Stimulated activated CD4-positive, alpha-beta T cell treated with anti-CD3 and anti-CD28 coated beads, Interleukin-4, amount 100 ng/mL, for 1 hour (primary cell): ENCODE data around the gene ZNF681.
"Not testable (repeated sequence)": the region's sequence is repeated elsewhere in the genome, so short reads cannot be mapped to it uniquely, and the experiment has no call there.

ENCODE experiments used
- DNase-seq: peaks from one replicate; pipeline ENCODE4 v3.0.0-alpha.2; 2020

The ZNF681 gene

GRCh38 chr19:23772675-23773063 is 14.0 kb upstream of the ZNF681 start:
- DNase-seq = no peak

DNA sequence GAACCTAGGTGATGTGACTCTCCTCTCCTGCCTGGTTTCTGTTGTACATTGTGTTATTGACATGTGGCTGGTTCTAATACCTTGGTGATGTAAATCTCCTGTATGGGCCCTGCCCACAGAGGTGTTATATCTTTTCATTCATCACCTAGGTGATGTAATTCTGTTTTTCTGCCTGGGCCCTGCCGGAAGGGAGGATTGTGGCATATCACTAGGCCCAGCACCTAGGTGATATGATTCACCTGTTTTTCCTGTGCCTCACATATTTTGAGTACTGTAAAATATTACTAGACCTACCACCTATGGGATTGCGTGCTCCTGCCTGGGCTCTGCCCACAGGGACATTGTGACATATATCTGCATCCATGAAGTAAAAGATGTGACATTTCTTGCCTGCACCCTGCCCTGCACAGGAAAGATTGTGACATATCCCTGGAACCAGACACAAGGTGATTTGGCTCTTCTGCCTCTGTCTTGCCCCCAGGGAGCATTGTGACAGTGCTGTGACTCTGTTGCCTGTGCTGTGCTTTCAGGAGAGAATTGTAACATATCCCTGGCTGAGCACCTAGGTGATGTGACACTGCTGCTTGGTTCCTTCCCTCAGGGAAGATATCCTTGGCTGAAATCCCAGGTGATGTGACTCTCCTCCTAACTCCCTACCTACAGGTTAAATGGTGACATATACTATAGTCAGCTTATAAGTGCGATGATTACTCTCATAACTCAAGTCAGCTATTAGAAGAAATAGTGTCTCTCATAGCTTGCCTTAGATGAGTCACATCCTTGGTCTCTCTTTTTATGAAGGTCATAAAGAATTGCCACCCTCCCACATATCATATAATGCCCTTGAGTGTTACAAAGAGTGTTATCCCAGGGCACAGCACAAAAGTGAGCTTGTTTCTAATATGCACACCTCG is 13.3 kb upstream of the ZNF681 start:
- DNase-seq = no peak

- DNase-seq = no peak
These were observed 12.6 kb upstream of the ZNF681 start for GRCh38 chr19:23771316-23771715.

DNA sequence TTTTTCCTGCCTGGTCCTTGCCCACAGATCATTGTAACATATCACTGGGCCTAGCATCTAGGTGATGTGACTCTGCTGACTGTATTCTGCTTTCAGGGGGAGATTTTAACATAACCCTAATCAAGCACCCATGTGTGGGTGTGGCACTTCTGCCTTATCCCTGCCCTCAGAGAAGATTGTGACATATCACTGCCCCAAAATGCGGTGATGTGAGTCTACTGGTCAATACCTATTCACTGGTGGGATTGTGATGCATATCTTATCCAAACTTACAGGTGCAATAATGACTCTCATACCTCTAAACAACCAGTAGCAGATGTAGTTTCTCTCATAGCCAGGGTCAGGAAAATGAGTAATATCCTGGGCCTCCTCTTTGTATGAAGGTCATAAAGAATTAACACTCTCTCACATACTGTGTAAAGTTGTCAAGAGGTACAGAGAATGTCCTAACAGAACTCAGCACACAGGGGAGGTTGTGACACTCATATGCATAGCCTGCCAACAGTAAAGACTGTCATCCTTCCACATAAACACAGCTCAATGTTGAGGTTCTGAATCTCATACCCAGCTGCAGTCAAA is 12.1 kb upstream of the ZNF681 start:
- DNase-seq = no peak

DNA sequence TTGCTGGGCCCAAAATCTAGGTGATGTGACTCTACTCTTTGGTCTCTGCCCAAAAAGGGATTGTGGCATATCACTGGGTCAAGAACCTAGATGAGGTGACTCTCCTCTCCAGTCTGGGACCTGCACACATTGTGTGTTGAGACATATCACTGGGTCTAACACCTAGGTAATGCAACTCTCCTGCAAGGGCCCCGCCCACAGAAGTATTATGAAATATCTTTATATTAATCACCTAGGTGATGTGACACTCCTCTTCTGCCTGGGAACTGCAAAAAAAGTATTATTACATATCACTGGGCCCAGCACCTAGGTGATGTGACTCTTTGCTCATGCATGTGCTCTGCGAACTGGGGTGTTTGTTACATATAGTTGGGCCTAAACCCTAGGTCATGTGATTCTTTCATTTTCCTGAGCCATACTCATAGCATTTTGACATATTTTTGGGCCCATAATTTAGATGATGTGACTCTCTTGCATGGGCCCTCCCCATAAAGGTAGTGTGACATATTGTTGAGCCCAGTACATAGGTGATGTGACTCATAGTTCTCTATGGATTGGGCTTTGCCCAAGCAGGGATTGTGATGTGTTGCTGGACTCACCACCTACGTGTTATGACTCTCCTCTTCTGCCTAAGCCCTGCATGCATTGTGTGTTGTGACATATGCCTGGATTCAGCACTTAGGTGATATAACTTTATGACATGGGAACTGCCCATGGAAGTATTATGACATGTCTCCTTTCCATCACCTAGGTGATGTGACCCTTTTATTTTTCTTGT is 11.2 kb upstream of the ZNF681 start:
- DNase-seq = no peak

GRCh38 chr19:23766951-23767350 is 8.3 kb upstream of the ZNF681 start:
- no peak for DNase-seq

DNA sequence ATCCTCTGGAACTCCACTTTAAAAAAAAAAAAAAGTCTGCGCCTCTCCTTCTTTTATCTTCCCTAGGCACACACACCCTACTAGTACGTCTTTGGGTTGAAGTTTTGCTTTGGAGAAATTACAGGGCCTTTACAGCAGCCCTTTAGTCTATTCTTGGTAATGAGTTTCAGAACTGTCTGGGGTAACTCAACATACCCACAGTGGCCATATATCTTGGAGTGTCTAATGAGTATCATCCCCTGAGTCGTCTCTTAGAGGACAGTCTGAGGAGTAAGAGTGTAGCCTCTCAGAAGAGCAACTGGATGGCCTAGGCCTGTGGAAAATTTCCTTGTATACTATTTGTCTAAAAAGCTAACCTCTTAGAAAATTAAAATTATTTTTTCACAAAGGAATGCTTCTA is 6.1 kb upstream of the ZNF681 start:
- DNase-seq = no peak

GRCh38 chr19:23762884-23763711 is 4.4 kb upstream of the ZNF681 start:
- DNase-seq = peak; percentile 84

GRCh38 chr19:23762548-23762883 is 3.8 kb upstream of the ZNF681 start:
- DNase-seq = no peak

DNA sequence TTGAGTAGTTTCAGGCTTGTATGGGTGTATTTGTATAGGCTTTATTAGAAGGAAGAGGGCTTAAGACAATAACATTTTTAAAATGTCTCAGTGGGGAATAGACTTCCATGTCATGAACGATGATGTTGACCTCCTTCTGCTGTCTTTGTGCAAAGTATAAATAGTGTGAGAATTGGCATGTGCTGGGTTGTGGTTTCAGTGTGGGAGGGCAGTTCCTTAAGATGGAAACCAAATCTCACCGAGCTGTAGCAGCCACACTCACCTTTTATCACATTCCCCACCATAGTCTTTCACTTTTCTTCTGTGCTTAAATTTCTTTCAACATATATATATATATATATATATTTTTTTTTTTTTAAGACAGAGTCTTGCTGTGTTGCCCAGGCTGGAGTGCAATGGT is 1.6 kb upstream of the ZNF681 start:
- DNase-seq = not testable (repeated sequence)

GRCh38 chr19:23743633-23744232 is 15.0 kb downstream of the ZNF681 start:
- DNase-seq = not testable (repeated sequence)

DNA sequence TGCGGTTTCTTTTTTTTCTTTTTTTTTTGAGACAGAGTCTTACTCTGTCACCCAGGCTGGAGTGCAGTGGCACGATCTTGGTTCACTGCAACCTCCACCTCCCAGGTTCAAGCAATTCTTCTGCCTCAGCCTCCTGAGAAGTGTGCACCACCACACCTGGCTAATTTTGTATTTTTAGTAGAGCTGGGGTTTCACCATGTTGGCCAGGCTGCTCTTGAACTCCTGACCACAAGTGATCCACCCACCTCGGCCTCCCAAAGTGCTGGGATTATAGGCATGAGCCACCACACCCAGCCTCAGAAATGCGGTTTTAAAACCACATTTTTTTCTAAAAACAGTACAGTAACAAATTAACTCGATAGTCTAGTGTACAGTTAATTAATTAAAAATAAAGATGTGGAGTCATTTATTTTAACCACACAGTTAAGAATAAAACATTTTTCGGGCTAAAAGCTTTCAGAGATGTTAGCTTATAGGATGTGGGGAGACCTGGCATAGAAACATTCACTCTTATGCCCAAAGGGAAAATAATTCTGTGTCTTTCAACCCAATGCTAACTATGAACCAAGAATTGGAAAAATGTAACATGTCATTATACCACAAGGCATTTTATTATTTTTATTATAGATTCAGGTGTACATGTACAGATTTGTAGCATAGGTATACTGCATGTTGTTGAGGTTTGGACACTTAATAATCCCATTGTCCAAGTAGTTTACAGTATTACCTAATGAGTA is 27.8 kb downstream of the ZNF681 start:
- DNase-seq = not testable (repeated sequence)

DNA sequence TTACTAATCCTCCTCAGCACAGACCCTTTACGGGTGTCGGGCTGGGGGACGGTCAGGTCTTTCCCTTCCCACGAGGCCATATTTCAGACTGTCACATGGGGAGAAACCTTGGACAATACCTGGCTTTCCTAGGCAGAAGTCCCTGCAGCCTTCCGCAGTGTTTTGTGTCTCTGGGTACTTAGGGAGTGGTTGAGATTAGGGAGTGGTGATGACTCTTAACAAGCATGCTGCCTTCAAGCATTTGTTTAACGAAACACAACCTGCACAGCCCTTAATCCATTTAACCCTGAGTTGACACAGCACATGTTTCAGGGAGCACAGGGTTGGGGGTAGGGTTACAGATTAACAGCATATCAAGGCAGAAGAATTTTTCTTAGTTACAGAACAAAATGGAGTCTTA is 34.5 kb downstream of the ZNF681 start:
- DNase-seq = not testable (repeated sequence)

DNA sequence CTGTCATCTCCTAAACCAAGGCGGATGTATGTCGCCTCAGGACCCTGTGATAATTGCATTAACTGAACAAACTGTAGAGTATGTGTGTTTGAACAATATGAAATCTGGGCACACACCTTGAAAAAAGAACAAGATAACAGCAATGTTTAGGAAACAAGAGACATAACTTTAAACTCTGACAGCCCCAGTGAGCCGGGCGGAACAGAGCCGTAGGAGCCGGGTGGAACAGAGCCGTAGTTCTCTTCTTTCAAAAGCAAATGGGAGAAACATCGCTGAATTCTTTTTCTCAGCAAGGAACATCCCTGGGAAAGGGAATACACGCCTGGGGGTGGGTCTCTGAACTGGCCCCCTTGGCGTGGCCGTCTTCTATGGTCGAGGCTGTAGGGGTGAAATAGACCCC is 39.9 kb downstream of the ZNF681 start:
- DNase-seq = no peak

DNA sequence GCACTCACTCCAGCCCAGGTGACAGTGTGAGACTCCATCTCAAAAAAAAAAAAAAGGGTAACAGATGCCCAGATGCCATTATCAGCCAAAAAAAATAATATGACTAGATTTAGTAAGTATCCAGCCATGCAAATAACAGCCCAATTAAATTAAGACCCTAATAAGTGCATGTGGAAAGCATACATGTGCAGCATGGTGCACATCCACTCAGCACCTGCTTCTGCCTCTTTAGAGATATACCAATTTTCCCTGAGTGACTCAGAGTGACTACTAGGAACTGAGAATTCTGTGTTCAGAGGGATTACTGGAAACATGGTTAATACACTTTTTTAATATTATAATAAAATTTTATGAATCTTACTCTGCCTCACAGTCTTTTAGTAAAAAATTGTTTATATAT is 41.9 kb downstream of the ZNF681 start:
- DNase-seq = no peak

DNA sequence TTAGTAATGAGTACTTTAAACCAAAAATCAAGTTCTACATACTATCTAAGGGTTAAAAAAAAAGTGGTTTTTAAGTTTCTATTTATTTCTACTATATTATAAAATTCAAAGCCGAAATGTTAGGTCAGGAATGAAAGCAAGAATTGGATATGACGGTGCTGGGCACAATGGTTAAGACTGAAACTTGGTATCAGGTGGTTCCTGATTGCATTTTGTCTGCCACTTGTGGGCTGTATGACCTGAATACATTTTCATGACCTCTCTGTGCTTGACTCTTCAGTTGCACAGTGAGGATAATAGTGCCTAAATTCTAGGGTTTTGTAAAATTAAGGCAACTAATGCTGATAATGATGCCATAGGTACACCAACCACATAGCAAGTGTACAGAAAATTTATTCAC is 49.3 kb downstream of the ZNF681 start:
- DNase-seq = no peak

DNA sequence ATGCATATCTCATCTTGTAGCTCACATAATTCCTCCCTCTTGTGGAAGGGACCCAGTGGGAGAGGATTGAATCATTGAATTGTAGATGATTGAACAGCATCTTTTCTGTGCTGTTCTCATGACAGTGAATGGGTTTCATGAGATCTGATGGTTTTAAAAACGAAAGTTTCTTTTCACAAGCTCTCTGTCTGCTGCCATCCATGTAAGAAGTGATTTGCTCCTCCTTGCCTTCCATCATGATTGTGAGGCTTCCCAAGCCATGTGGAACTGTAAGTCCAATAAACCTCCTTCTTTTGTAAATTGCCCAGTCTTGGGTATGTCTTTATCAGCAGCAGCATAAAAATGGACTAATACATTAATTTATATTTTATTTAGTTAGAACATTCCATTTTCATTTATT is 52.0 kb downstream of the ZNF681 start:
- DNase-seq = no peak

DNA sequence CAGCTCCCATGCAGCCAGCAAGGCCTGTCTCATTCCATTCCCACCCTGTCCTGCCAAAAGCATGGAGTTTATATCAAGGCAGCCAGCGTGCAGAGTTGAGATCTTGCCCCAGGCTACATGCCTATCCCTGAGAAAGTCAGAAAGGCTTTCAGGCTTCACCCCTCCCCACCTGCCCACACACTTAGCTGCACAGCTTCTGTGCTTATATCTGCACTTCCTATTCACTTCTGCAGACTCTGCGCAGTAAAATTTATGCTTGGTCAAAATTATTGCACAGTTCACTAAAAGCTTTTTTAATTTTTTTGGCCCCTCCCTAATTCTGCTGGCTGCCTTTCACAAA is 59.2 kb downstream of the ZNF681 start:
- no peak for DNase-seq

- no peak for DNase-seq
These were observed 59.8 kb downstream of the ZNF681 start for GRCh38 chr19:23698711-23699520.

DNA sequence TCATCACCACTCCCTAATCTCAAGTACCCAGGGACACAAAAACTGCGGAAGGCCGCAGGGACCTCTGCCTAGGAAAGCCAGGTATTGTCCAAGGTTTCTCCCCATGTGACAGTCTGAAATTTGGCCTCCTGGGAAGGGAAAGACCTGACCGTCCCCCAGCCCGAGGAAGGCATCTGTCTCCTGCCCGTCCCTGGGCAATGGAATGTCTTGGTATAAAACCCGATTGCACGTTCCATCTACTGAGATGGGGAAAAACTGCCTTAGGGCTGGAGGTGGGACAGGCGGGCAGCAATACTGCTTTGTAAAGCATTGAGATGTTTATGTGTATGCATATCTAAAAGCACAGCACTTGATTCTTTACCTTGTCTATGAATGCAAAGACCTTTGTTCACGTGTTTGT is 65.8 kb downstream of the ZNF681 start:
- not testable (repeated sequence) for DNase-seq
